GM21723 (cell line): ENCODE measurements around the gene NBEA.
"Not testable (repeated sequence)": the region's sequence is repeated elsewhere in the genome, so short reads cannot be mapped to it uniquely, and the experiment has no call there.

Source experiments
- ATAC-seq: cut with Tn5 transposase; IDR thresholded peaks from one replicate; pipeline ENCODE4 v1.9.1; 2021; ENCODE audit warnings: mild to moderate bottlenecking, moderate library complexity; ENCODE audit not compliant: unreplicated experiment

Gene NBEA

GRCh38 chr13:35365883-35366282 is 423.8 kb downstream of the NBEA start:
- no peak for ATAC-seq

- no peak for ATAC-seq
Observed at GRCh38 chr13:35367586-35367985, 425.5 kb downstream of the NBEA start.

GRCh38 chr13:35378939-35379338 is 436.9 kb downstream of the NBEA start:
- ATAC-seq = no peak

GRCh38 chr13:35379663-35380062 is 437.6 kb downstream of the NBEA start:
- ATAC-seq = no peak

GRCh38 chr13:35387682-35388250 is 445.7 kb downstream of the NBEA start:
- ATAC-seq = no peak

- no peak for ATAC-seq
Observed at GRCh38 chr13:35388441-35389355, 446.6 kb downstream of the NBEA start.

GRCh38 chr13:35389535-35389934 is 447.5 kb downstream of the NBEA start:
- no peak for ATAC-seq

GRCh38 chr13:35392768-35393167 is 450.7 kb downstream of the NBEA start:
- no peak for ATAC-seq

GRCh38 chr13:35393886-35394285 is 451.8 kb downstream of the NBEA start:
- ATAC-seq = no peak

GRCh38 chr13:35408285-35408684 is 466.2 kb downstream of the NBEA start:
- not testable (repeated sequence) for ATAC-seq

GRCh38 chr13:35411059-35411744 is 469.1 kb downstream of the NBEA start:
- ATAC-seq = no peak

GRCh38 chr13:35448465-35448864 is 506.4 kb downstream of the NBEA start:
- no peak for ATAC-seq

GRCh38 chr13:35449821-35450220 is 507.8 kb downstream of the NBEA start:
- no peak for ATAC-seq

GRCh38 chr13:35455022-35455421 is 513.0 kb downstream of the NBEA start:
- no peak for ATAC-seq

- no peak for ATAC-seq
Observed at GRCh38 chr13:35457258-35457657, 515.2 kb downstream of the NBEA start.

- no peak for ATAC-seq
Observed at GRCh38 chr13:35460061-35460460, 518.0 kb downstream of the NBEA start.

- no peak for ATAC-seq
Observed at GRCh38 chr13:35465371-35465770, 523.3 kb downstream of the NBEA start.

- no peak for ATAC-seq
Observed at GRCh38 chr13:35468195-35468594, 526.1 kb downstream of the NBEA start.

GRCh38 chr13:35469806-35470525 is 527.9 kb downstream of the NBEA start:
- ATAC-seq = no peak

- ATAC-seq = no peak
Observed at GRCh38 chr13:35470671-35471661, 528.9 kb downstream of the NBEA start.
